HCT116 (cell line): Measurements from ENCODE around the gene AMELX. TPM values are rescaled to one million over a fixed set of nuclear protein-coding genes. Genes with fewer than 3 reads are reported as not detected.

Experiments used
- ATAC-seq: fragments of 200-7000 bp; cut with Tn5 transposase; 2 replicates; pipeline ENCODE4 v1.9.1; 2020; ENCODE audit warnings: mild to moderate bottlenecking, moderate library complexity
- BruUV-seq: library from RNA; stranded (reverse); fragments of 400-500 nt; replicated peaks from 2 replicates; lab custom pipeline; 2021; lab: Mats Ljungman, UMichigan
- CTCF ChIA-PET: fragments of 300-600 bp; sonication (Branson Sonifier 250); formaldehyde crosslinking; loops from one replicate; lab custom pipeline; 2021; ENCODE audit warnings: antibody characterized with exemption; lab: Charles Lee
- POLR2A ChIA-PET: fragments of 300-600, 350-600 bp; sonication (Branson Sonifier 250); formaldehyde crosslinking; loops from one replicate; lab custom pipeline; 2021; ENCODE audit warnings: antibody characterized with exemption; lab: Charles Lee
- RAD21 ChIA-PET, 2 experiments: fragments of 300-600 bp; sonication (Branson Sonifier 250); formaldehyde crosslinking; loops; one replicate each; lab custom pipeline; 2023; ENCODE audit warnings: low total read pairs in 2 of 2; ENCODE audit not compliant: uncharacterized antibody in 2 of 2, unreplicated experiment in 2 of 2, low non-redundant PET in 1 of 2; lab: Charles Lee
- DNase-seq: peaks from one replicate; pipeline ENCODE4 v3.0.0-alpha.2; 2010; ENCODE audit warnings: low read depth, low spot score
- H2AFZ ChIP-seq: fragments of 200-600 bp; shearing (Covaris generic), sonication (generic); 2 replicates; pipeline ENCODE4 v1.6.1; 2017; ENCODE audit warnings: low read depth, mixed run types, mixed read lengths, antibody characterized with exemption, low read length; ENCODE audit not compliant: poor library complexity, severe bottlenecking
- H3K27ac ChIP-seq: 2 replicates; pipeline ENCODE4 v1.5.1; 2012; ENCODE audit warnings: low read depth, low read length
- H3K27me3 ChIP-seq: fragments of 200-600 bp; sonication (generic); 2 replicates; pipeline ENCODE4 v1.6.1; 2016; ENCODE audit warnings: mixed run types, low read length, mixed read lengths; ENCODE audit not compliant: insufficient read depth
- H3K36me3 ChIP-seq, 2 experiments: fragments of 200-500 bp in 1 of 2; fragments of 200-600 bp in 1 of 2; sonication (Bioruptor generic) in 1 of 2; sonication (generic) in 1 of 2; 2 replicates each; pipeline versions ENCODE4 v1.5.1 to v1.6.1; 2014 to 2016; ENCODE audit warnings: low read length in 2 of 2, inconsistent platforms in 1 of 2, mixed read lengths in 1 of 2, mixed run types in 1 of 2; ENCODE audit not compliant: insufficient read depth in 2 of 2, control insufficient read depth in 1 of 2
- H3K4me1 ChIP-seq, 2 experiments: fragments of 200-600 bp in 1 of 2; sonication (generic) in 1 of 2; 2 replicates each; pipeline versions ENCODE4 v1.5.1 to v1.6.1; 2012 to 2017; ENCODE audit warnings: low read length in 2 of 2, inconsistent platforms in 1 of 2, mild to moderate bottlenecking in 1 of 2, mixed read lengths in 1 of 2, mixed run types in 1 of 2, moderate library complexity in 1 of 2; ENCODE audit not compliant: insufficient read depth in 2 of 2, control insufficient read depth in 1 of 2
- H3K4me2 ChIP-seq: fragments of 200-600 bp; sonication (generic); 2 replicates; pipeline ENCODE4 v1.6.1; 2017; ENCODE audit warnings: mixed run types, low read length, mixed read lengths
- H3K4me3 ChIP-seq, 2 experiments: fragments of 200-600 bp in 1 of 2; sonication (generic) in 1 of 2; replicated peaks in 1 of 2; 2 replicates each; pipeline ENCODE4 v1.5.1; 2011 to 2016; ENCODE audit warnings: low read length in 2 of 2, control low read depth in 1 of 2, low read depth in 1 of 2, mild to moderate bottlenecking in 1 of 2, mixed read lengths in 1 of 2, mixed run types in 1 of 2
- H3K79me2 ChIP-seq: fragments of 200-600 bp; sonication (generic); 2 replicates; pipeline ENCODE4 v1.6.1; 2017; ENCODE audit warnings: mild to moderate bottlenecking, mixed run types, low read length, moderate library complexity, mixed read lengths; ENCODE audit not compliant: insufficient read depth
- H3K9ac ChIP-seq: fragments of 200-600 bp; sonication (generic); 2 replicates; pipeline ENCODE4 v1.6.1; 2016; ENCODE audit warnings: low read length, mixed read lengths
- H3K9me2 ChIP-seq: fragments of 200-600 bp; sonication (generic), shearing (Covaris generic); 2 replicates; pipeline ENCODE4 v1.6.1; 2017; ENCODE audit warnings: mixed run types, mild to moderate bottlenecking, moderate library complexity; ENCODE audit not compliant: insufficient read depth
- H3K9me3 ChIP-seq, 2 experiments: fragments of 200-500 bp in 1 of 2; fragments of 200-600 bp in 1 of 2; sonication (Bioruptor generic) in 1 of 2; sonication (generic) in 1 of 2; 2 replicates each; pipeline ENCODE4 v1.6.1; 2014 to 2017; ENCODE audit warnings: low read length in 2 of 2, mixed read lengths in 2 of 2, inconsistent platforms in 1 of 2, low read depth in 1 of 2, mild to moderate bottlenecking in 1 of 2, mixed run types in 1 of 2, moderate library complexity in 1 of 2; ENCODE audit not compliant: control insufficient read depth in 1 of 2, insufficient read depth in 1 of 2
- H4K20me1 ChIP-seq: fragments of 200-600 bp; sonication (generic), shearing (Covaris generic); 2 replicates; pipeline ENCODE4 v1.6.1; 2017; ENCODE audit warnings: mixed run types, mild to moderate bottlenecking, moderate library complexity; ENCODE audit not compliant: insufficient read depth
- EGR1 ChIP-seq: IDR thresholded peaks from 2 replicates; pipeline ENCODE4 v1.6.1; 2012; ENCODE audit warnings: low read depth
- EZH2phosphoT487 ChIP-seq: fragments of 200-600 bp; IDR thresholded peaks from 2 replicates; pipeline ENCODE4 v1.6.1; 2018; ENCODE audit warnings: antibody characterized with exemption, borderline replicate concordance
- FOSL1 ChIP-seq: IDR thresholded peaks from 2 replicates; pipeline ENCODE4 v1.6.1; 2012; ENCODE audit warnings: low read depth
- JUND ChIP-seq: IDR thresholded peaks from 2 replicates; pipeline ENCODE4 v1.6.1; 2012
- RAD21 ChIP-seq: IDR thresholded peaks from 2 replicates; pipeline ENCODE4 v1.6.1; 2012; ENCODE audit warnings: low read depth, mild to moderate bottlenecking
- SIN3A ChIP-seq: IDR thresholded peaks from 2 replicates; pipeline ENCODE4 v1.6.1; 2012; ENCODE audit warnings: low read depth
- SP1 ChIP-seq: IDR thresholded peaks from 2 replicates; pipeline ENCODE4 v1.6.1; 2012; ENCODE audit warnings: low read depth
- YY1 ChIP-seq: IDR thresholded peaks from 2 replicates; pipeline ENCODE4 v1.6.1; 2011; ENCODE audit warnings: low read length, low read depth, moderate library complexity, mild to moderate bottlenecking; ENCODE audit not compliant: insufficient replicate concordance; ENCODE audit errors: extremely low read depth
- ZBTB33 ChIP-seq: IDR thresholded peaks from 2 replicates; pipeline ENCODE4 v1.6.1; 2011; ENCODE audit warnings: mild to moderate bottlenecking, low read length, moderate library complexity; ENCODE audit not compliant: insufficient replicate concordance; ENCODE audit errors: extremely low read depth
- ZFX ChIP-seq: fragments of 450-650 bp; IDR thresholded peaks from 2 replicates; pipeline ENCODE4 v1.6.1; 2017
- intact Hi-C: fragments of 100-400 bp; cut with micrococcal nuclease; formaldehyde crosslinking; loops from 2 replicates; pipeline ENCODE4 v1.10.0; 2022
- total RNA-seq: library from RNA; stranded (reverse); gene quantifications from one replicate; pipeline ENCODE4 v1.2.1, GENCODE V29; 2021; ENCODE audit not compliant: unreplicated experiment
- TF ChIP-seq, protein P1 (sequence below): IDR thresholded peaks from 2 replicates; pipeline ENCODE4 v1.6.1; 2012

The AMELX gene
- total RNA-seq, 1 experiment from 2014 or later: not detected

DNA sequence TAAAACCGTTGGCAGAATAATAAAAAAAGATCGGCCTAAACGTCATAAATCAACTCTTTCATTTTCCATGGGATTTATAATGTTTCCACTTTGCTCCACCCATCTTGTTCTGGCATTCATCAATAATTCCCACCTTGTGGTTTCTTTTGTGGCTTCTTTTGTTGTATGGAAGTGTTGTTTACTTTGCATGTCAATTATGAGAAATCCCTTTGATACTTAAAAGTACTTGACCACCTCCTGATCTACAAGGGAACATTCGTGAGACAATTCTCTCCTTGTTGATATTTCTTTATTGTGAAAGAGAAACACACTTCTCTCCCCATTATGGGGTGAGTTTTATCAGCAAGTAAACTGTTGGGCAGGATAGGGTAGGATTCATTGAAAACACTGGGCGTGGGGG is 2.8 kb downstream of the AMELX start:
- Histone ChIP-seq H3K27me3 (no peaks in the 10 kb centered on the region), H3K36me3 (no peaks in the 10 kb centered on the region), H3K9me3 (no peaks in the 10 kb centered on the region), H3K9ac (no peak overlapping the region), H3K4me2 (no peak overlapping the region), H2AFZ (no peak overlapping the region), H3K79me2 (no peaks in the 10 kb centered on the region), H3K27ac (no peak overlapping the region), H4K20me1 (no peaks in the 10 kb centered on the region), H3K9me2 (no peaks in the 10 kb centered on the region), H3K4me1 (no peaks in the 10 kb centered on the region), H3K4me3 (no peak overlapping the region)
- no TSS peak for BruUV-seq
- CTCF ChIA-PET: no interaction called here
- POLR2A ChIA-PET: no interaction called here
- DNase-seq (no peak), ATAC-seq (no peak)
- no peak for TF ChIP-seq ZFX
- TF ChIP-seq SIN3A: no peak
- no peak for TF ChIP-seq FOSL1
- TF ChIP-seq EGR1: no peak
- no peak for TF ChIP-seq EZH2phosphoT487
- TF ChIP-seq SP1: no peak
- TF ChIP-seq, protein P1, sequence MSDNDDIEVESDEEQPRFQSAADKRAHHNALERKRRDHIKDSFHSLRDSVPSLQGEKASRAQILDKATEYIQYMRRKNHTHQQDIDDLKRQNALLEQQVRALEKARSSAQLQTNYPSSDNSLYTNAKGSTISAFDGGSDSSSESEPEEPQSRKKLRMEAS: no peak
- TF ChIP-seq ZBTB33: no peak
- no peak for TF ChIP-seq RAD21
- TF ChIP-seq YY1: no peak
- no peak for TF ChIP-seq JUND
- intact Hi-C loops: no loop called here
- RAD21 ChIA-PET: no interaction called here
